CD4-positive, alpha-beta memory T cell (primary cell): ENCODE measurements around the gene NLGN2. TPM values are rescaled to one million over a fixed set of nuclear protein-coding genes. Genes with fewer than 3 reads are reported as not detected.
"Not testable (repeated sequence)": the region's sequence is repeated elsewhere in the genome, so short reads cannot be mapped to it uniquely, and the experiment has no call there.

Source experiments
- CTCF ChIA-PET: fragments of 350-600 bp; sonication (Branson Sonifier 250); formaldehyde crosslinking; loops from one replicate; lab custom pipeline; 2021; ENCODE audit warnings: inconsistent platforms; ENCODE audit not compliant: partially characterized antibody; lab: Charles Lee
- POLR2A ChIA-PET: fragments of 350-600 bp; sonication (Branson Sonifier 250); formaldehyde crosslinking; loops from one replicate; lab custom pipeline; 2021; ENCODE audit not compliant: partially characterized antibody; lab: Charles Lee
- DNase-seq, 5 donors: peaks; one replicate each; pipeline versions ENCODE4 v3.0.0 to v3.0.0-alpha.2; 2020 to 2022; ENCODE audit warnings: mixed read lengths in 1 of 5
- H3K27ac ChIP-seq: one replicate; pipeline ENCODE4 v1.7.0; 2013; ENCODE audit warnings: low read depth, low read length
- H3K27me3 ChIP-seq: 2 replicates; pipeline ENCODE4 v1.7.0; 2013; ENCODE audit warnings: mild to moderate bottlenecking, low read length, moderate library complexity; ENCODE audit not compliant: insufficient read depth
- H3K36me3 ChIP-seq: 2 replicates; pipeline ENCODE4 v1.7.0; 2013; ENCODE audit warnings: mild to moderate bottlenecking, low read length, moderate library complexity; ENCODE audit not compliant: insufficient read depth
- H3K4me1 ChIP-seq: 2 replicates; pipeline ENCODE4 v1.7.0; 2013; ENCODE audit warnings: mild to moderate bottlenecking, low read length, moderate library complexity; ENCODE audit not compliant: insufficient read depth
- H3K4me3 ChIP-seq, 2 donors: one replicate each; pipeline ENCODE4 v1.7.0; 2013; ENCODE audit warnings: low read length in 2 of 2, mild to moderate bottlenecking in 1 of 2
- H3K9me3 ChIP-seq, 2 donors: one replicate each; pipeline ENCODE4 v1.7.0; 2013; ENCODE audit warnings: low read length in 2 of 2, control low read depth in 1 of 2; ENCODE audit not compliant: control insufficient read depth in 1 of 2
- H3K27ac Mint-ChIP-seq, 7 donors: one replicate each; pipeline ENCODE4 v1.8.0; 2020 to 2021; ENCODE audit warnings: mixed read lengths in 7 of 7, mild to moderate bottlenecking in 6 of 7, inconsistent platforms in 3 of 7, moderate library complexity in 3 of 7
- H3K27me3 Mint-ChIP-seq, 2 donors: one replicate each; pipeline ENCODE4 v1.8.0; 2020 to 2021; ENCODE audit warnings: mixed read lengths in 2 of 2
- H3K36me3 Mint-ChIP-seq, 2 donors: one replicate each; pipeline ENCODE4 v1.8.0; 2020 to 2021; ENCODE audit warnings: mixed read lengths in 2 of 2, inconsistent platforms in 1 of 2, mild to moderate bottlenecking in 1 of 2
- H3K4me1 Mint-ChIP-seq, 4 donors: one replicate each; pipeline ENCODE4 v1.8.0; 2020 to 2021; ENCODE audit warnings: mixed read lengths in 4 of 4, mild to moderate bottlenecking in 1 of 4
- H3K4me3 Mint-ChIP-seq, 8 donors: one replicate each; pipeline ENCODE4 v1.8.0; 2020 to 2021; ENCODE audit warnings: mixed read lengths in 8 of 8, mild to moderate bottlenecking in 7 of 8, moderate library complexity in 6 of 8, inconsistent platforms in 3 of 8
- H3K9me3 Mint-ChIP-seq, 8 donors: one replicate each; pipeline ENCODE4 v1.8.0; 2020 to 2021; ENCODE audit warnings: mixed read lengths in 8 of 8, mild to moderate bottlenecking in 5 of 8, inconsistent platforms in 3 of 8, moderate library complexity in 1 of 8
- intact Hi-C: fragments of 100-400 bp; cut with micrococcal nuclease; formaldehyde crosslinking; loops from one replicate; pipeline ENCODE4 v1.15.1; 2023
- polyA plus RNA-seq, 2 donors: library from polyadenylated mRNA; unstranded; fragments of 300-500 nt; fragmentation: Illumina TruSeq; gene quantifications; one replicate each; pipeline ENCODE4 v1.2.3, GENCODE V29; 2021
- total RNA-seq, 2 experiments: library from RNA; stranded (reverse); gene quantifications; one replicate each; pipeline ENCODE4 v1.2.3, GENCODE V29; 2021

Gene NLGN2
- 1 to 10 TPM; 8.8 to 9.8 TPM for total RNA-seq
- under 1 TPM in 1 of 2 donors, not detected in 1; 0.08 TPM for polyA plus RNA-seq

DNA sequence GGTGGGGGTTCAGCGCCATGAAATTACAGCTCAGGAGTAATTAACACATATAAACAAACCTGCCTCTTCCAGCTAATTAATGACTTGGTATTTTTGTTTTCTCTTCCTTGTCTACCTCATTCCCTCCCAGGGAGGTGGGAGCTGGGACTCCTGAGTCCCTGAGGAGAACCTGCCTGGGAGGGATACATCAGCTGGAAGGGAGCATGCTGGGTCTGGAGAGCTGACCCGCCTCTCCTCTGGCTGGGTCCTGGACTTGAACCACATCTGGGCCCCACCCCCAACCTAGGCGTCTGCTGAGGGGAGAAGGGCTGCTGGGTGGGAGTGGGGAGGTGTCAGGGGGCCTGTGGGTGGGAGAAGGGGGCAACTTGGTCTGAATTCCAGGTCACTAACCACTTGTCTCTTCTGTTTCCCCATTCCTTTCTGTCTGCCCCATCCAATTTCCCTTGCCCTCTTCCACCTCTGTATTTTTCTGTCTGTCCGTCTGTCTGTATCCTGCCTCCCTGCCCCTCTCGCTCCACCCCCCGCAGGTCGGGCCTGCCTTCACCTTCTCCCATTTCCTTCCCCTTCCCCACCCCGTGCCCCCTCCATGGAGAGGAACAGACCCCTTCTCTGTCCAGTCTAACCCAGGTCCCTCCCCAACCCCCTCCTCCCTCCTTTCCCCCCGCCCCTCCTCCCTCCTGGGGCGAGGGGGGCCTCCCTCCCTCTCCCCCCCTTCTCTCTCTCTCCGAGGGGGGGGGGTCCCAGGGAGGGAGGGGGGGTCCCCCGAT is at the start of gene NLGN2:
Gene NLGN2, plus strand, starts transcription at position 361 of the 767 bp plus-strand sequence. CDS start 411 bp downstream, outside the sequence.
- intact Hi-C loops, result no loop called here
- DNase-seq, result no peak
- peaks cover 16% of the 10 kb centered on the region for H3K4me1 ChIP-seq
- no peaks in the 10 kb centered on the region for H3K9me3 Mint-ChIP-seq
- CTCF ChIA-PET, result interaction anchor here (1.0 kb wide), 2 partner anchors 52 to 153 kb away, joined by 3 to 4 read pairs; no protein-coding TSS in a partner anchor
- peak within 1 kb of the TSS in 7 of 8 donors; percentile 35 to 69 (median 59) for H3K4me3 Mint-ChIP-seq
- H3K36me3 Mint-ChIP-seq, result peaks cover 0 to 7% of the 10 kb centered on the region in 2 donors
- H3K36me3 ChIP-seq, result no peaks in the 10 kb centered on the region
- H3K27me3 Mint-ChIP-seq, result peaks cover 2% of the 10 kb centered on the region in 2 donors
- H3K27ac Mint-ChIP-seq, result peak within 1 kb of the TSS in 1 of 7 donors; percentile 52
- no peak within 1 kb of the TSS for H3K27ac ChIP-seq
- no peak within 1 kb of the TSS for H3K4me3 ChIP-seq
- POLR2A ChIA-PET, result interaction anchor here (1.4 to 3.4 kb wide), 3 partner anchors 23 to 95 kb away, joined by 3 to 18 read pairs (median 14); partner anchors contain the start of gene TMEM102
- H3K9me3 ChIP-seq, result no peaks in the 10 kb centered on the region
- no peaks in the 10 kb centered on the region for H3K27me3 ChIP-seq
- peaks cover 11 to 47% (median 16%) of the 10 kb centered on the region in 4 donors for H3K4me1 Mint-ChIP-seq

DNA sequence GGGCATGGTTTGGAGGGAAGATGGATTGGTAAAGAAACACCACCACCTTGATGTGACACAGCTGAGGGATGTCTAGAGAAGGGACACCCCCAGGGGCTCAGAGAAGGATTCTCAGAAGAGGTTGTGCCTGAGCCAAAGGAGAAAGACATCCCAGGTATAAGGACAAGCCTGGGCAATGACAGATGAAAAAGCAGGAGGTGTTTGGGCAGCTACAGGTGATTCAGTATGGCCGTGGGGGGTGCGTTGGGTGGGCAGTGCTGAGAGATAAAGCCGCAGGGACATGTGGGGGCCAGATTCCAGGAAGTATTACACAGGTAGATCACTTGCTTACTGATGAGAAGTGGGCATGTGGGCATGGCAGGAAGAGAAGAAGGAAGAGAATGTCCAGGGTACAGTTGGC is 45.7 kb upstream of the NLGN2 start:
- no peaks in the 10 kb centered on the region for H3K36me3 Mint-ChIP-seq
- H3K27ac Mint-ChIP-seq, result peak overlapping the region in 1 of 7 donors; percentile 68
- H3K27me3 ChIP-seq, result no peaks in the 10 kb centered on the region
- H3K27me3 Mint-ChIP-seq, result peaks cover 2% of the 10 kb centered on the region in 2 donors
- intact Hi-C loops, result no loop called here
- ChIA-PET POLR2A (interaction anchor here (1.9 to 2.0 kb wide), 2 partner anchors 23 to 74 kb away, joined by 6 to 8 read pairs; partner anchors contain the start of gene TMEM102), CTCF (interaction anchor here (0.6 to 2.8 kb wide), 5 partner anchors 9 to 239 kb away, joined by 3 to 10 read pairs (median 4); no protein-coding TSS in a partner anchor)
- H3K4me1 ChIP-seq, result no peaks in the 10 kb centered on the region
- peaks cover 0 to 1% (median 0%) of the 10 kb centered on the region in 4 donors for H3K4me1 Mint-ChIP-seq
- H3K4me3 ChIP-seq, result no peak overlapping the region
- no peaks in the 10 kb centered on the region for H3K9me3 Mint-ChIP-seq
- DNase-seq, result no peak
- H3K4me3 Mint-ChIP-seq, result no peak overlapping the region
- H3K9me3 ChIP-seq, result no peaks in the 10 kb centered on the region
- no peak overlapping the region for H3K27ac ChIP-seq
- no peaks in the 10 kb centered on the region for H3K36me3 ChIP-seq

DNA sequence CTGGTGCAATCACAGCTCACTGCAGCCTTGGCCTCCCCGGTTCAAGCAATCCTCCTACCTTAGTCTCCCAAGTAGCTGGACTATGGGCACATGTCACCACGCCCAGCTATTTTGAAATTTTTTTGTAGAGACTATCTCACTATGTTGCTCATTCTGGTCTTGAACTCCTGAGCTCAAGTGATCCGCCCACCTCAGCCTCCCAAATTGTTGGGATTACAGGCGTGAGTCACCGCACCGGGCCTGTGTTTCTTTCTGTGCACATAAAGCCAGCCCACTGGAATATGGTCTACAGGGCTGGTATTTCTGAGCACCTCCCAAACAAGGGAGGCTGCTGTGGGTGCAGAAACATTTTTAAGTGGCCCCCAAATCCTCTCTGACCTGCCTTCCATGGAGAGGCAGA is 44.3 kb upstream of the NLGN2 start:
- CTCF ChIA-PET, result no interaction called here
- H3K27ac Mint-ChIP-seq, result no peak overlapping the region
- intact Hi-C loops, result no loop called here

DNA sequence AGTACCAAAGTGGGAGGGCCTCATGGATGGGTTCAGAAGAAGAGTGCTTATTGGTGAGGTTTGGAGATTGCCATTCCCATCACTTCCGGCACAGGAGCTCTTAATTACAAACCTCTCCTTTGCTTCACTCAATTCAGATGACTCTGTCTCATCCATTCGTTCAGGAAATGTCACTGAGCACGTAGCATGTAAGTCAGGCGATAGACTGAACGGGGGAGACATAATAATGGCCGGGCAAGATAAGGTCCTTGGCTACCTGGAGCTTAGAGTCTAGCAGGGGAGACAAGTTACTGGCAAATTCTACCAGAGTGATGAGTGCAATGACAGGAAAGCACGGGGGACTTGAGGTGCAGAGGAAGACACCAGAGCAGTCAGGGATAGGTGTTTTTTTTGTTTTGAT is 41.7 kb upstream of the NLGN2 start:
- H3K27me3 Mint-ChIP-seq, H3K4me3 ChIP-seq, intact Hi-C loops, H3K4me1 ChIP-seq, H3K36me3 ChIP-seq, H3K4me1 Mint-ChIP-seq, H3K4me3 Mint-ChIP-seq, H3K27me3 ChIP-seq, H3K36me3 Mint-ChIP-seq, H3K9me3 Mint-ChIP-seq, H3K9me3 ChIP-seq, POLR2A ChIA-PET, H3K27ac ChIP-seq, DNase-seq, CTCF ChIA-PET, H3K27ac Mint-ChIP-seq: not testable (repeated sequence)

More for the DNA sequence above, 44.3 kb upstream of the NLGN2 start:
- Mint-ChIP-seq H3K27me3 (peaks cover 3% of the 10 kb centered on the region in 2 donors), H3K36me3 (no peaks in the 10 kb centered on the region), H3K9me3 (no peaks in the 10 kb centered on the region), H3K4me3 (no peak overlapping the region), H3K4me1 (peaks cover 0 to 1% (median 0%) of the 10 kb centered on the region in 4 donors)
- DNase-seq, result no peak
- Histone ChIP-seq H3K4me3 (no peak overlapping the region), H3K27ac (no peak overlapping the region), H3K4me1 (no peaks in the 10 kb centered on the region), H3K36me3 (no peaks in the 10 kb centered on the region), H3K9me3 (no peaks in the 10 kb centered on the region), H3K27me3 (no peaks in the 10 kb centered on the region)
- POLR2A ChIA-PET, result no interaction called here

DNA sequence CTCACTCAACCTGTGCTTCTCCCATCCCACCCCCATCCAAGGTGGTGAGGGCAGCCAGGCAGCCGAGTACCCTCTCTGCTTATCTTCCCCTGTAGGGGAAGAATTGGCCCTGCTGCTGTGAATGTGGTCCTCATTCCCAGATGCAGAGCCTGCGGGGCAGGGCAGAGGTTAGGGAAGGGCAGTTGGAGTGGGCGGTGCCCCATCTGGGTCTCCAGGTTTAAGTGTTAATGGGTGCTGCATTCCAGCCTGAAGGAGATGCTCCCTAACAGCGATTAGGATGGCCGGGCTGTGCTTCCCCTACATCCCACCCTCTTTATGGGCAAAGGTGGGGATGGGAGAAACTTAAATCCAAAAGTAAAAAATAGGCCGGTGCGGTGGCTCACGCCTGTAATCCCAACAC is 40.6 kb upstream of the NLGN2 start:
- peaks cover 4 to 6% of the 10 kb centered on the region in 2 donors for H3K27me3 Mint-ChIP-seq
- peaks cover 0 to 1% (median 0%) of the 10 kb centered on the region in 4 donors for H3K4me1 Mint-ChIP-seq
- no peak overlapping the region for H3K4me3 ChIP-seq
- no peaks in the 10 kb centered on the region for H3K9me3 Mint-ChIP-seq
- H3K9me3 ChIP-seq, result no peaks in the 10 kb centered on the region
- intact Hi-C loops, result no loop called here
- H3K36me3 Mint-ChIP-seq, result no peaks in the 10 kb centered on the region
- H3K4me3 Mint-ChIP-seq, result no peak overlapping the region
- ChIA-PET POLR2A (no interaction called here), CTCF (interaction anchor here (1.6 to 2.4 kb wide), 2 partner anchors 10 to 11 kb away, joined by 3 to 10 read pairs; no protein-coding TSS in a partner anchor)
- H3K27me3 ChIP-seq, result no peaks in the 10 kb centered on the region
- H3K4me1 ChIP-seq, result no peaks in the 10 kb centered on the region
- H3K27ac ChIP-seq, result no peak overlapping the region
- no peak overlapping the region for H3K27ac Mint-ChIP-seq
- no peaks in the 10 kb centered on the region for H3K36me3 ChIP-seq
- no peak for DNase-seq

GRCh38 chr17:7367918-7368598 is 39.6 kb upstream of the NLGN2 start:
- no peaks in the 10 kb centered on the region for H3K4me1 ChIP-seq
- no peaks in the 10 kb centered on the region for H3K36me3 ChIP-seq
- intact Hi-C loops, result no loop called here
- ChIA-PET POLR2A (no interaction called here), CTCF (interaction anchor here (1.6 to 2.4 kb wide), 2 partner anchors 11 to 12 kb away, joined by 3 to 10 read pairs; no protein-coding TSS in a partner anchor)
- H3K27ac ChIP-seq, result no peak overlapping the region
- Mint-ChIP-seq H3K27ac (peak overlapping the region in 1 of 7 donors; percentile 46), H3K36me3 (no peaks in the 10 kb centered on the region), H3K27me3 (peaks cover 4 to 6% of the 10 kb centered on the region in 2 donors), H3K9me3 (no peaks in the 10 kb centered on the region), H3K4me1 (peaks cover 0 to 1% (median 0%) of the 10 kb centered on the region in 4 donors), H3K4me3 (no peak overlapping the region)
- no peak for DNase-seq
- no peaks in the 10 kb centered on the region for H3K27me3 ChIP-seq
- no peaks in the 10 kb centered on the region for H3K9me3 ChIP-seq
- no peak overlapping the region for H3K4me3 ChIP-seq

GRCh38 chr17:7368599-7368994 is 39.0 kb upstream of the NLGN2 start:
- H3K27ac Mint-ChIP-seq, H3K36me3 ChIP-seq, H3K27me3 Mint-ChIP-seq, H3K27ac ChIP-seq, H3K9me3 ChIP-seq, DNase-seq, POLR2A ChIA-PET, H3K4me1 ChIP-seq, intact Hi-C loops, H3K27me3 ChIP-seq, H3K36me3 Mint-ChIP-seq, H3K9me3 Mint-ChIP-seq, H3K4me3 ChIP-seq, H3K4me1 Mint-ChIP-seq, H3K4me3 Mint-ChIP-seq: not testable (repeated sequence)
- CTCF ChIA-PET, result interaction anchor here (1.6 to 2.4 kb wide), 2 partner anchors 12 to 13 kb away, joined by 3 to 10 read pairs; no protein-coding TSS in a partner anchor
